Activated T-helper 1 cell treated with Interleukin-2 at 50 U/mL for 16 hours (primary cell): Measurements from ENCODE around the gene PEX11G.
"Not testable (repeated sequence)": the region's sequence is repeated elsewhere in the genome, so short reads cannot be mapped to it uniquely, and the experiment has no call there.

ENCODE experiments used
- DNase-seq: peaks from one replicate; pipeline ENCODE4 v3.0.0-alpha.2; 2020; ENCODE audit warnings: low read depth

The PEX11G gene

GRCh38 chr19:7463575-7463974, 25.3 kb downstream of the PEX11G start:
- no peak for DNase-seq

GRCh38 chr19:7461841-7462629, 26.8 kb downstream of the PEX11G start:
- no peak for DNase-seq

GRCh38 chr19:7460562-7460966, 28.3 kb downstream of the PEX11G start:
- no peak for DNase-seq

GRCh38 chr19:7459773-7460172, 29.1 kb downstream of the PEX11G start:
- no peak for DNase-seq

GRCh38 chr19:7458675-7459074, 30.2 kb downstream of the PEX11G start:
- no peak for DNase-seq

GRCh38 chr19:7456964-7457541, 31.8 kb downstream of the PEX11G start:
- no peak for DNase-seq

GRCh38 chr19:7455600-7456296, 33.1 kb downstream of the PEX11G start:
- no peak for DNase-seq

GRCh38 chr19:7454998-7455397, 33.8 kb downstream of the PEX11G start:
- no peak for DNase-seq

- no peak for DNase-seq
Observed at GRCh38 chr19:7450243-7451223, 38.3 kb downstream of the PEX11G start.

GRCh38 chr19:7449391-7450070, 39.3 kb downstream of the PEX11G start:
- DNase-seq = not testable (repeated sequence)

- no peak for DNase-seq
Observed at GRCh38 chr19:7447648-7448047, 41.2 kb downstream of the PEX11G start.

GRCh38 chr19:7445104-7445503, 43.7 kb downstream of the PEX11G start:
- no peak for DNase-seq

GRCh38 chr19:7444042-7444441, 44.8 kb downstream of the PEX11G start:
- no peak for DNase-seq

GRCh38 chr19:7442423-7442822, 46.4 kb downstream of the PEX11G start:
- DNase-seq = no peak

GRCh38 chr19:7441468-7442146, 47.2 kb downstream of the PEX11G start:
- no peak for DNase-seq

- no peak for DNase-seq
Observed at GRCh38 chr19:7440188-7440975, 48.5 kb downstream of the PEX11G start.

GRCh38 chr19:7435586-7435985, 53.2 kb downstream of the PEX11G start:
- DNase-seq = no peak

GRCh38 chr19:7434391-7434790, 54.4 kb downstream of the PEX11G start:
- DNase-seq = no peak

GRCh38 chr19:7433456-7433855, 55.4 kb downstream of the PEX11G start:
- DNase-seq = not testable (repeated sequence)
